GM12801 (cell line): Measurements from ENCODE around the gene RABL2B.

Experiments used
- CTCF ChIP-seq: IDR thresholded peaks from one replicate; pipeline ENCODE4 v1.5.1; 2011; ENCODE audit warnings: control low read depth; ENCODE audit not compliant: insufficient read length; ENCODE audit errors: extremely low read depth

RABL2B gene

GRCh38 chr22:50734986-50735738, 48.3 kb downstream of the RABL2B start:
- no peak for TF ChIP-seq CTCF

- no peak for TF ChIP-seq CTCF
Observed at GRCh38 chr22:50734343-50734771, 49.1 kb downstream of the RABL2B start.

GRCh38 chr22:50733521-50734342, 49.7 kb downstream of the RABL2B start:
- TF ChIP-seq CTCF: no peak

- no peak for TF ChIP-seq CTCF
Observed at GRCh38 chr22:50732681-50733080, 50.8 kb downstream of the RABL2B start.

GRCh38 chr22:50731811-50732624, 51.4 kb downstream of the RABL2B start:
- TF ChIP-seq CTCF: no peak

GRCh38 chr22:50730941-50731661, 52.3 kb downstream of the RABL2B start:
- TF ChIP-seq CTCF: no peak
